ENCODE data around the gene MYO1B. TPM values are rescaled to one million over a fixed set of nuclear protein-coding genes. Genes with fewer than 3 reads are reported as not detected.

MYO1B gene
- total and polyA plus RNA-seq, 2 donors from 2014 or later = 24.5 to 64.8 TPM

GRCh38 chr2:191350826-191351225 is 105.6 kb downstream of the MYO1B start:
- H3K27ac ChIP-seq (ENCODE audit: low read depth in 2 of 2, low read length in 2 of 2) = no peak overlapping the region
- no peaks in the 10 kb centered on the region for H3K27me3 ChIP-seq (ENCODE audit: control insufficient read depth, insufficient read depth, low read length)
- intact Hi-C loops (cut with DNase I) = no loop called here
- DNase-seq (no peak), FAIRE-seq (no peak)
- no peak overlapping the region for H3K9ac ChIP-seq (ENCODE audit: low read length in 3 of 3)
- H3K4me3 ChIP-seq (ENCODE audit: low read length in 3 of 3) = no peak overlapping the region
- TF ChIP-seq CTCF (IDR thresholded peaks at IDR 0.05; ENCODE audit: borderline replicate concordance, extremely low read depth, insufficient read depth) = no peak
- H3K9me3 ChIP-seq (ENCODE audit: control insufficient read depth in 2 of 3, insufficient read depth in 1 of 3, low read length in 3 of 3) = no peaks in the 10 kb centered on the region
- H3K36me3 ChIP-seq (ENCODE audit: control insufficient read depth in 2 of 3, insufficient read depth in 3 of 3, low read length in 3 of 3) = no peaks in the 10 kb centered on the region
- H3K4me1 ChIP-seq (ENCODE audit: control insufficient read depth in 2 of 3, insufficient read depth in 2 of 3, low read depth in 1 of 3, low read length in 3 of 3) = no peaks in the 10 kb centered on the region

GRCh38 chr2:191351298-191351697 is 106.1 kb downstream of the MYO1B start:
- TF ChIP-seq CTCF (IDR thresholded peaks at IDR 0.05; ENCODE audit: borderline replicate concordance, extremely low read depth, insufficient read depth) = no peak
- Histone ChIP-seq H3K4me1 (ENCODE audit: control insufficient read depth in 2 of 3, insufficient read depth in 2 of 3, low read depth in 1 of 3, low read length in 3 of 3) (no peaks in the 10 kb centered on the region), H3K36me3 (ENCODE audit: control insufficient read depth in 2 of 3, insufficient read depth in 3 of 3, low read length in 3 of 3) (no peaks in the 10 kb centered on the region), H3K27ac (ENCODE audit: low read depth in 2 of 2, low read length in 2 of 2) (no peak overlapping the region), H3K4me3 (ENCODE audit: low read length in 3 of 3) (no peak overlapping the region), H3K9ac (ENCODE audit: low read length in 3 of 3) (no peak overlapping the region), H3K9me3 (ENCODE audit: control insufficient read depth in 2 of 3, insufficient read depth in 1 of 3, low read length in 3 of 3) (no peaks in the 10 kb centered on the region), H3K27me3 (ENCODE audit: control insufficient read depth, insufficient read depth, low read length) (no peaks in the 10 kb centered on the region)
- DNase-seq (no peak), FAIRE-seq (no peak)
- intact Hi-C loops (cut with DNase I) = no loop called here

- Histone ChIP-seq H3K27ac (ENCODE audit: low read depth in 2 of 2, low read length in 2 of 2) (no peak overlapping the region), H3K9ac (ENCODE audit: low read length in 3 of 3) (no peak overlapping the region), H3K36me3 (ENCODE audit: control insufficient read depth in 2 of 3, insufficient read depth in 3 of 3, low read length in 3 of 3) (no peaks in the 10 kb centered on the region), H3K27me3 (ENCODE audit: control insufficient read depth, insufficient read depth, low read length) (no peaks in the 10 kb centered on the region), H3K4me1 (ENCODE audit: control insufficient read depth in 2 of 3, insufficient read depth in 2 of 3, low read depth in 1 of 3, low read length in 3 of 3) (no peaks in the 10 kb centered on the region), H3K9me3 (ENCODE audit: control insufficient read depth in 2 of 3, insufficient read depth in 1 of 3, low read length in 3 of 3) (no peaks in the 10 kb centered on the region), H3K4me3 (ENCODE audit: low read length in 3 of 3) (no peak overlapping the region)
- intact Hi-C loops (cut with DNase I) = no loop called here
- no peak for TF ChIP-seq CTCF (IDR thresholded peaks at IDR 0.05; ENCODE audit: borderline replicate concordance, extremely low read depth, insufficient read depth)
- no peak for DNase-seq
- FAIRE-seq = no peak
Measured at GRCh38 chr2:191351921-191352320, 106.7 kb downstream of the MYO1B start.

- intact Hi-C loops (cut with DNase I) = no loop called here
- no peaks in the 10 kb centered on the region for H3K4me1 ChIP-seq (ENCODE audit: control insufficient read depth in 2 of 3, insufficient read depth in 2 of 3, low read depth in 1 of 3, low read length in 3 of 3)
- no peaks in the 10 kb centered on the region for H3K36me3 ChIP-seq (ENCODE audit: control insufficient read depth in 2 of 3, insufficient read depth in 3 of 3, low read length in 3 of 3)
- TF ChIP-seq CTCF (IDR thresholded peaks at IDR 0.05; ENCODE audit: borderline replicate concordance, extremely low read depth, insufficient read depth) = no peak
- no peak for FAIRE-seq
- no peak overlapping the region for H3K4me3 ChIP-seq (ENCODE audit: low read length in 3 of 3)
- no peak overlapping the region for H3K27ac ChIP-seq (ENCODE audit: low read depth in 2 of 2, low read length in 2 of 2)
- no peak for DNase-seq
- no peaks in the 10 kb centered on the region for H3K9me3 ChIP-seq (ENCODE audit: control insufficient read depth in 2 of 3, insufficient read depth in 1 of 3, low read length in 3 of 3)
- H3K9ac ChIP-seq (ENCODE audit: low read length in 3 of 3) = no peak overlapping the region
- no peaks in the 10 kb centered on the region for H3K27me3 ChIP-seq (ENCODE audit: control insufficient read depth, insufficient read depth, low read length)
Measured at GRCh38 chr2:191352536-191352935, 107.3 kb downstream of the MYO1B start.
